Activated B cell treated with CpG ODN at 0.5 μM for 24 hours (primary cell): ENCODE results near the gene AKNAD1. TPM values are rescaled to one million over a fixed set of nuclear protein-coding genes. Genes with fewer than 3 reads are reported as not detected.

Source experiments
- ATAC-seq: fragments of 200-7000 bp; cut with Tn5 transposase; one replicate; pipeline ENCODE4 v1.10.0; 2021; ENCODE audit warnings: low read depth, mild to moderate bottlenecking, moderate library complexity
- CTCF ChIA-PET: fragments of 350-600 bp; sonication (Branson Sonifier 250); formaldehyde crosslinking; loops from one replicate; lab custom pipeline; 2021; ENCODE audit warnings: antibody characterized with exemption; lab: Charles Lee
- POLR2A ChIA-PET: fragments of 350-600 bp; sonication (Branson Sonifier 250); formaldehyde crosslinking; loops from one replicate; lab custom pipeline; 2021; ENCODE audit warnings: antibody characterized with exemption; lab: Charles Lee
- DNase-seq: peaks from one replicate; pipeline ENCODE4 v3.0.0; 2022
- H3K27ac Mint-ChIP-seq: one replicate; pipeline ENCODE4 v1.8.0; 2020; ENCODE audit warnings: mixed read lengths
- H3K27me3 Mint-ChIP-seq: one replicate; pipeline ENCODE4 v1.8.0; 2021; ENCODE audit warnings: mixed read lengths
- H3K36me3 Mint-ChIP-seq: one replicate; pipeline ENCODE4 v1.8.0; 2021; ENCODE audit warnings: low read depth, mixed read lengths
- H3K4me1 Mint-ChIP-seq: one replicate; pipeline ENCODE4 v1.8.0; 2021; ENCODE audit warnings: mixed read lengths
- H3K4me3 Mint-ChIP-seq: one replicate; pipeline ENCODE4 v1.8.0; 2020; ENCODE audit warnings: mild to moderate bottlenecking, mixed read lengths
- H3K9me3 Mint-ChIP-seq: one replicate; pipeline ENCODE4 v1.8.0; 2020; ENCODE audit warnings: mixed read lengths
- intact Hi-C: fragments of 100-400 bp; cut with micrococcal nuclease; formaldehyde crosslinking; loops from one replicate; pipeline ENCODE4 v1.15.1; 2024
- total RNA-seq: library from RNA; stranded (reverse); gene quantifications from 2 replicates; pipeline ENCODE4 v1.2.3, GENCODE V29; 2022
- TF ChIP-seq, protein P1 (sequence below): fragments of 200-600 bp; IDR thresholded peaks from one replicate; pipeline ENCODE4 v1.8.0; 2022; ENCODE audit warnings: antibody characterized with exemption, mild to moderate bottlenecking

AKNAD1 gene
- total RNA-seq, 1 donor from 2014 or later, result not detected

- intact Hi-C loops, result loop anchor here (1.0 to 5.0 kb wide), 3 partner anchors 12 to 312 kb away; partner anchors contain the start of gene GPSM2
- no peak overlapping the region for H3K27ac Mint-ChIP-seq
- no peak overlapping the region for H3K4me3 Mint-ChIP-seq
- no peaks in the 10 kb centered on the region for H3K27me3 Mint-ChIP-seq
- ATAC-seq (no peak), DNase-seq (no peak)
- no peaks in the 10 kb centered on the region for H3K9me3 Mint-ChIP-seq
- ChIA-PET POLR2A (interaction anchor here (0.8 to 1.6 kb wide), 2 partner anchors 172 to 236 kb away, joined by 3 to 4 read pairs; partner anchors contain the start of gene PRPF38B), CTCF (no interaction called here)
- no peaks in the 10 kb centered on the region for H3K36me3 Mint-ChIP-seq
- peaks cover 22% of the 10 kb centered on the region for H3K4me1 Mint-ChIP-seq
- TF ChIP-seq, protein P1, sequence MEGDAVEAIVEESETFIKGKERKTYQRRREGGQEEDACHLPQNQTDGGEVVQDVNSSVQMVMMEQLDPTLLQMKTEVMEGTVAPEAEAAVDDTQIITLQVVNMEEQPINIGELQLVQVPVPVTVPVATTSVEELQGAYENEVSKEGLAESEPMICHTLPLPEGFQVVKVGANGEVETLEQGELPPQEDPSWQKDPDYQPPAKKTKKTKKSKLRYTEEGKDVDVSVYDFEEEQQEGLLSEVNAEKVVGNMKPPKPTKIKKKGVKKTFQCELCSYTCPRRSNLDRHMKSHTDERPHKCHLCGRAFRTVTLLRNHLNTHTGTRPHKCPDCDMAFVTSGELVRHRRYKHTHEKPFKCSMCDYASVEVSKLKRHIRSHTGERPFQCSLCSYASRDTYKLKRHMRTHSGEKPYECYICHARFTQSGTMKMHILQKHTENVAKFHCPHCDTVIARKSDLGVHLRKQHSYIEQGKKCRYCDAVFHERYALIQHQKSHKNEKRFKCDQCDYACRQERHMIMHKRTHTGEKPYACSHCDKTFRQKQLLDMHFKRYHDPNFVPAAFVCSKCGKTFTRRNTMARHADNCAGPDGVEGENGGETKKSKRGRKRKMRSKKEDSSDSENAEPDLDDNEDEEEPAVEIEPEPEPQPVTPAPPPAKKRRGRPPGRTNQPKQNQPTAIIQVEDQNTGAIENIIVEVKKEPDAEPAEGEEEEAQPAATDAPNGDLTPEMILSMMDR, result no peak
These were observed 7.1 kb upstream of the AKNAD1 start for GRCh38 chr1:108863984-108864383.

- peaks cover 22% of the 10 kb centered on the region for H3K4me1 Mint-ChIP-seq
- ChIA-PET CTCF (no interaction called here), POLR2A (interaction anchor here (0.6 to 1.6 kb wide), 5 partner anchors 53 to 237 kb away, joined by 3 to 10 read pairs (median 4); partner anchors contain the start of genes HENMT1 and PRPF38B)
- H3K9me3 Mint-ChIP-seq, result no peaks in the 10 kb centered on the region
- ATAC-seq, result peak; percentile 96
- no peaks in the 10 kb centered on the region for H3K36me3 Mint-ChIP-seq
- TF ChIP-seq, protein P1, result no peak
- intact Hi-C loops, result loop anchor here (1.0 to 5.0 kb wide), 3 partner anchors 13 to 311 kb away; partner anchors contain the start of gene GPSM2
- peaks cover 1% of the 10 kb centered on the region for H3K27me3 Mint-ChIP-seq
- no peak overlapping the region for H3K4me3 Mint-ChIP-seq
- DNase-seq, result no peak
- H3K27ac Mint-ChIP-seq, result peak overlapping the region; percentile 81
These were observed 6.0 kb upstream of the AKNAD1 start for GRCh38 chr1:108862698-108863477.

GRCh38 chr1:108862017-108862610 is 5.2 kb upstream of the AKNAD1 start:
- intact Hi-C loops, result loop anchor here (5.0 kb wide), 1 partner anchor 310 kb away; no protein-coding TSS in a partner anchor
- H3K4me3 Mint-ChIP-seq, result no peak overlapping the region
- ATAC-seq (no peak), DNase-seq (no peak)
- H3K27ac Mint-ChIP-seq, result peak overlapping the region; percentile 81
- TF ChIP-seq, protein P1, result no peak
- H3K36me3 Mint-ChIP-seq, result no peaks in the 10 kb centered on the region
- H3K4me1 Mint-ChIP-seq, result peaks cover 22% of the 10 kb centered on the region
- peaks cover 1% of the 10 kb centered on the region for H3K27me3 Mint-ChIP-seq
- ChIA-PET CTCF (interaction anchor here (0.6 kb wide), 1 partner anchor 9 kb away, joined by 3 read pairs; no protein-coding TSS in a partner anchor), POLR2A (interaction anchor here (0.6 to 1.6 kb wide), 6 partner anchors 53 to 794 kb away, joined by 3 to 10 read pairs (median 4); partner anchors contain the start of genes GSTM4 and PRPF38B)
- no peaks in the 10 kb centered on the region for H3K9me3 Mint-ChIP-seq

DNA sequence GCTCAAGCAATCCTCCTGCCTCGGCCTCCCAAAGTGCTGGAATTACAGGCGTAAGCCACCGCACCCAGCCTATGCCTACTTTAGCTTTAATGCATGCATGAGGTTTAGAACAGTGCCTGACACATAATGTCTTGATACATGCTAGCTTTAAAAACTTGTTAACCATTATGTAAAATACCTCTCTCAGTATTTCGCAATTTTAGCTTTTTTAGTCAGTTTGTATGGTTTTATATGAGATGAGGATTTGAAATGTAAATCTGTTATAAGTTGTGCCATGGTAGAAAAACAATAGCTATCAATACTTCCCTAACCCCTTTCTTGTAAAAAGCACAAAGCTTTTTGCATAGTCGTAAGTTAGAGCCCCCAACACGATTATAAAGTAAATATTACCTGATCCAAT is 4.7 kb upstream of the AKNAD1 start:
- H3K4me1 Mint-ChIP-seq, result peaks cover 22% of the 10 kb centered on the region
- TF ChIP-seq, protein P1, result no peak
- no peak for ATAC-seq
- no peaks in the 10 kb centered on the region for H3K36me3 Mint-ChIP-seq
- H3K4me3 Mint-ChIP-seq, result no peak overlapping the region
- CTCF ChIA-PET, result no interaction called here
- H3K27me3 Mint-ChIP-seq, result peaks cover 2% of the 10 kb centered on the region
- no peak overlapping the region for H3K27ac Mint-ChIP-seq
- intact Hi-C loops, result loop anchor here (5.0 kb wide), 1 partner anchor 309 kb away; no protein-coding TSS in a partner anchor
- DNase-seq, result no peak
- no peaks in the 10 kb centered on the region for H3K9me3 Mint-ChIP-seq
- POLR2A ChIA-PET, result interaction anchor here (0.6 kb wide), 1 partner anchor 660 kb away, joined by 5 read pairs; no protein-coding TSS in a partner anchor
